GM23338 (cell line): Measurements from ENCODE around the gene CLEC17A. TPM values are rescaled to one million over a fixed set of nuclear protein-coding genes. Genes with fewer than 3 reads are reported as not detected.

ENCODE experiments used
- ATAC-seq: fragments of 200-7000 bp; cut with Tn5 transposase; 3 replicates; pipeline ENCODE4 v1.9.1; 2020
- DNase-seq: peaks from one replicate; pipeline ENCODE4 v3.0.0-alpha.2; 2015; ENCODE audit warnings: low spot score
- H2AFZ ChIP-seq: fragments of 200-600 bp; sonication (generic); 2 replicates; pipeline ENCODE4 v1.8.0; 2016; ENCODE audit warnings: antibody characterized with exemption, mild to moderate bottlenecking, moderate library complexity
- H3F3A ChIP-seq: fragments of 200-600 bp; sonication (generic); replicated peaks from 2 replicates; pipeline ENCODE4 v1.8.0; 2017; ENCODE audit warnings: antibody characterized with exemption, mixed run types, low read depth
- H3K27ac ChIP-seq: fragments of 200-600 bp; sonication (generic); 2 replicates; pipeline ENCODE4 v1.6.1; 2016; ENCODE audit warnings: low read depth
- H3K27me3 ChIP-seq: fragments of 200-600 bp; sonication (generic); 2 replicates; pipeline ENCODE4 v1.8.0; 2016; ENCODE audit warnings: mild to moderate bottlenecking, mixed run types, moderate library complexity; ENCODE audit not compliant: insufficient read depth
- H3K36me3 ChIP-seq: fragments of 200-600 bp; sonication (generic); 2 replicates; pipeline ENCODE4 v1.8.0; 2016; ENCODE audit warnings: mild to moderate bottlenecking; ENCODE audit not compliant: insufficient read depth
- H3K4me1 ChIP-seq: fragments of 200-600 bp; sonication (generic); 2 replicates; pipeline ENCODE4 v1.8.0; 2016; ENCODE audit warnings: mild to moderate bottlenecking, moderate library complexity; ENCODE audit not compliant: insufficient read depth
- H3K4me2 ChIP-seq: fragments of 200-600 bp; sonication (generic); 2 replicates; pipeline ENCODE4 v1.7.1; 2017; ENCODE audit warnings: mixed run types
- H3K4me3 ChIP-seq: fragments of 200-600 bp; sonication (generic); 2 replicates; pipeline ENCODE4 v1.6.1; 2016; ENCODE audit warnings: mixed run types
- H3K79me2 ChIP-seq: fragments of 200-600 bp; sonication (generic); replicated peaks from 2 replicates; pipeline ENCODE4 v1.8.0; 2017; ENCODE audit warnings: mild to moderate bottlenecking; ENCODE audit not compliant: insufficient read depth
- H3K9me2 ChIP-seq: fragments of 200-600 bp; sonication (generic); 2 replicates; pipeline ENCODE4 v1.8.0; 2017; ENCODE audit not compliant: insufficient read depth
- H4K20me1 ChIP-seq: fragments of 200-600 bp; sonication (generic); replicated peaks from 2 replicates; pipeline ENCODE4 v1.8.0; 2017; ENCODE audit warnings: mild to moderate bottlenecking; ENCODE audit not compliant: insufficient read depth
- H3K27ac Mint-ChIP-seq: 2 replicates; pipeline ENCODE4 v1.8.0; 2020; ENCODE audit warnings: inconsistent platforms, mild to moderate bottlenecking, moderate library complexity, mixed read lengths
- H3K27me3 Mint-ChIP-seq: 3 replicates; pipeline ENCODE4 v1.8.0; 2022; ENCODE audit warnings: low read depth, mild to moderate bottlenecking, moderate library complexity, mixed read lengths, inconsistent platforms; ENCODE audit not compliant: insufficient read depth, poor library complexity
- H3K36me3 Mint-ChIP-seq: 3 replicates; pipeline ENCODE4 v1.8.0; 2021; ENCODE audit warnings: low read depth, mild to moderate bottlenecking, inconsistent platforms, moderate library complexity, mixed read lengths
- H3K4me1 Mint-ChIP-seq: 3 replicates; pipeline ENCODE4 v1.8.0; 2020; ENCODE audit warnings: mild to moderate bottlenecking, inconsistent platforms, mixed read lengths
- H3K4me3 Mint-ChIP-seq: 3 replicates; pipeline ENCODE4 v1.8.0; 2021; ENCODE audit warnings: moderate library complexity, mild to moderate bottlenecking, inconsistent platforms, mixed read lengths
- H3K9me3 Mint-ChIP-seq: 3 replicates; pipeline ENCODE4 v1.8.0; 2020; ENCODE audit warnings: moderate library complexity, mild to moderate bottlenecking, inconsistent platforms, mixed read lengths
- CREB1 ChIP-seq: fragments of 250-450 bp; sonication (Bioruptor Pico); IDR thresholded peaks from 2 replicates; pipeline ENCODE4 v1.5.0; 2020; ENCODE audit warnings: low read depth, mild to moderate bottlenecking, moderate library complexity
- EZH2 ChIP-seq: fragments of 200-600 bp; sonication (generic); IDR thresholded peaks from one replicate; pipeline ENCODE4 v1.8.0; 2017; ENCODE audit warnings: antibody characterized with exemption, mild to moderate bottlenecking, low read depth; ENCODE audit not compliant: unreplicated experiment
- EZH2phosphoT487 ChIP-seq: fragments of 200-600 bp; sonication (generic); IDR thresholded peaks from one replicate; pipeline ENCODE4 v1.8.1; 2018; ENCODE audit warnings: antibody characterized with exemption; ENCODE audit not compliant: unreplicated experiment
- JUNB ChIP-seq: IDR thresholded peaks from one replicate; pipeline ENCODE4 v1.6.1; 2016; ENCODE audit warnings: antibody characterized with exemption; ENCODE audit not compliant: unreplicated experiment
- NANOG ChIP-seq: IDR thresholded peaks from 2 replicates; pipeline ENCODE4 v1.6.1; 2016; ENCODE audit warnings: antibody characterized with exemption, borderline replicate concordance
- POLR2AphosphoS5 ChIP-seq: IDR thresholded peaks from 2 replicates; pipeline ENCODE4 v1.6.1; 2016; ENCODE audit warnings: antibody characterized with exemption, low read depth
- STAT1 ChIP-seq: IDR thresholded peaks from one replicate; pipeline ENCODE4 v1.6.1; 2016; ENCODE audit warnings: antibody characterized with exemption; ENCODE audit not compliant: unreplicated experiment
- ZNF114 ChIP-seq: fragments of 250-450 bp; sonication (Bioruptor Pico); IDR thresholded peaks from 2 replicates; pipeline ENCODE4 v1.5.0; 2020; ENCODE audit warnings: mild to moderate bottlenecking, moderate library complexity
- polyA plus RNA-seq: library from polyadenylated mRNA; unstranded; fragments of >200 nt; fragmentation: Nextera tagmentation; extraction: Ambion mirVana; gene quantifications from 2 replicates; pipeline ENCODE4 v1.2.1, GENCODE V29; 2016
- total RNA-seq: library from RNA; depleted of rRNA; stranded (reverse); fragments of >200 nt; shearing (Covaris generic); gene quantifications from 2 replicates; pipeline ENCODE4 v1.2.3, GENCODE V29; 2014
- TF ChIP-seq, protein P1 (sequence below): fragments of 250-450 bp; sonication (Bioruptor Pico); IDR thresholded peaks from 2 replicates; pipeline ENCODE4 v1.5.0; 2020; ENCODE audit warnings: mild to moderate bottlenecking, moderate library complexity
- TF ChIP-seq, protein P2 (sequence below): IDR thresholded peaks from one replicate; pipeline ENCODE4 v1.6.1; 2018; ENCODE audit warnings: antibody characterized with exemption; ENCODE audit not compliant: unreplicated experiment
- TF ChIP-seq, protein P3 (sequence below), 2 experiments: fragments of 200-600 bp in 1 of 2; sonication (generic) in 1 of 2; conservative IDR thresholded peaks; 2 replicates each; pipeline versions ENCODE4 v1.5.1 to v1.6.1; 2016 to 2017; ENCODE audit warnings: antibody characterized with exemption in 2 of 2, low read depth in 2 of 2, mild to moderate bottlenecking in 2 of 2, moderate library complexity in 1 of 2
- TF ChIP-seq, protein P4 (sequence below): IDR thresholded peaks from 2 replicates; pipeline ENCODE4 v1.6.1; 2016; ENCODE audit warnings: antibody characterized with exemption

Gene CLEC17A
- total and polyA plus RNA-seq, 2 experiments from 2014 or later, result 0.17 TPM; not detected in 1

DNA sequence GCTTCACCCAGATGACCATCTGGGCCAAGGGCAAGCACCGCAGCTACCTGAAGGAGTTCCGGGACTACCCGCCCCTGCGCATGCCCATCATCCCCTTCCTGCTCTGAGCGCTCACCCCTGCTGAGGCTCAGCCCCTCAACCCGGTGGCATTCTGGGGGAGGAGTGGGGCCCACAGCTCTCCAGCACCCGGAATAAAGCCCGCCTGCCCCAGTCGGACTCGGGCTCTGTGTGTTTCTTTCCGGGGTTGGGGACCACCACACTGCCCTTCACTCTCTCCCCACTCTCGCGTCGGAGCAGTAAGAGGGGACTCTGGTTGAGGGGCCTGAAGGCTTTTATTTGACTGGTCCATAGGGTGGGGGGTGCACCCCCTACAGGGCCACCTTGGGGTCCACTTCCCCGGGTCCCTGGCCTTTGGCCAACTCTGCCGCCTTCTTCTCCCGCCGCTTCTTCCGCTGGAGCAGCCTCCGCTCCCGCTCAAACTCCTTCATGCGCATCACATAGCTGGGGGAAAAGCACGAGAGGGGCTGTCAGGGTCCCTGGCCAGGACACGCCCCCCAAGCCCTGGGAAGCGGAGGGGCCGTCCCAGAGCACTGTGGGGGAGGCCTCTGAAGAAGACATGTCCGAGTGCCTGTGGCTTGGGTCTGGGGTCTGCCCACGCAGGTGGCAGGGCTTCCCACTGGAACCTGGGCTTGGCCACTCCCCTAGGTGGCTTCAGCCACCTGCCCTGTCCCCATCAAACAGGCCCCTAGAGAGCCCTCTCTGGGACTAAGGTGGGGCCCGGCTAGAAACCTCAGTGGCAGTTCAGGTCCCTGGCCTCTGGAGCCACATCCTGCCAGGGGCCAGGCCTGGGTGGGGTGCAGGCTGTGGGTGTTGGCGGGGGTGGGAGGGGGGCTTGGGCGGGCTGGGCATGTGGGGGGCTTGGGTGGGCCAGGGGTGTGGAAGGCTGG lies 16.8 kb upstream of the CLEC17A start:
- H3K4me1 Mint-ChIP-seq, result peaks cover 33% of the 10 kb centered on the region
- H3K27ac Mint-ChIP-seq, result no peak overlapping the region
- no peak overlapping the region for H3K4me3 Mint-ChIP-seq
- Histone ChIP-seq H4K20me1 (peaks cover 3% of the 10 kb centered on the region), H3F3A (peaks cover 10% of the 10 kb centered on the region; the same call in 1 of the 2 replicates), H3K4me2 (no peak overlapping the region), H3K4me1 (peaks cover 32% of the 10 kb centered on the region), H3K9me2 (no peaks in the 10 kb centered on the region), H3K4me3 (no peak overlapping the region), H3K27ac (no peak overlapping the region), H2AFZ (no peak overlapping the region), H3K79me2 (peaks cover 25% of the 10 kb centered on the region), H3K27me3 (no peaks in the 10 kb centered on the region), H3K36me3 (no peaks in the 10 kb centered on the region; the same call in 1 of the 2 replicates)
- peaks cover 12% of the 10 kb centered on the region for H3K36me3 Mint-ChIP-seq
- ATAC-seq, result no peak
- DNase-seq, result no peak
- H3K9me3 Mint-ChIP-seq, result no peaks in the 10 kb centered on the region; the same call in 1 of the 3 replicates
- peaks cover 8% of the 10 kb centered on the region for H3K27me3 Mint-ChIP-seq
- TF ChIP-seq CREB1 (no peak), STAT1 (no peak), JUNB (no peak), EZH2phosphoT487 (no peak), EZH2 (no peak), POLR2AphosphoS5 (no peak), NANOG (no peak), ZNF114 (no peak)
- TF ChIP-seq, protein P1, sequence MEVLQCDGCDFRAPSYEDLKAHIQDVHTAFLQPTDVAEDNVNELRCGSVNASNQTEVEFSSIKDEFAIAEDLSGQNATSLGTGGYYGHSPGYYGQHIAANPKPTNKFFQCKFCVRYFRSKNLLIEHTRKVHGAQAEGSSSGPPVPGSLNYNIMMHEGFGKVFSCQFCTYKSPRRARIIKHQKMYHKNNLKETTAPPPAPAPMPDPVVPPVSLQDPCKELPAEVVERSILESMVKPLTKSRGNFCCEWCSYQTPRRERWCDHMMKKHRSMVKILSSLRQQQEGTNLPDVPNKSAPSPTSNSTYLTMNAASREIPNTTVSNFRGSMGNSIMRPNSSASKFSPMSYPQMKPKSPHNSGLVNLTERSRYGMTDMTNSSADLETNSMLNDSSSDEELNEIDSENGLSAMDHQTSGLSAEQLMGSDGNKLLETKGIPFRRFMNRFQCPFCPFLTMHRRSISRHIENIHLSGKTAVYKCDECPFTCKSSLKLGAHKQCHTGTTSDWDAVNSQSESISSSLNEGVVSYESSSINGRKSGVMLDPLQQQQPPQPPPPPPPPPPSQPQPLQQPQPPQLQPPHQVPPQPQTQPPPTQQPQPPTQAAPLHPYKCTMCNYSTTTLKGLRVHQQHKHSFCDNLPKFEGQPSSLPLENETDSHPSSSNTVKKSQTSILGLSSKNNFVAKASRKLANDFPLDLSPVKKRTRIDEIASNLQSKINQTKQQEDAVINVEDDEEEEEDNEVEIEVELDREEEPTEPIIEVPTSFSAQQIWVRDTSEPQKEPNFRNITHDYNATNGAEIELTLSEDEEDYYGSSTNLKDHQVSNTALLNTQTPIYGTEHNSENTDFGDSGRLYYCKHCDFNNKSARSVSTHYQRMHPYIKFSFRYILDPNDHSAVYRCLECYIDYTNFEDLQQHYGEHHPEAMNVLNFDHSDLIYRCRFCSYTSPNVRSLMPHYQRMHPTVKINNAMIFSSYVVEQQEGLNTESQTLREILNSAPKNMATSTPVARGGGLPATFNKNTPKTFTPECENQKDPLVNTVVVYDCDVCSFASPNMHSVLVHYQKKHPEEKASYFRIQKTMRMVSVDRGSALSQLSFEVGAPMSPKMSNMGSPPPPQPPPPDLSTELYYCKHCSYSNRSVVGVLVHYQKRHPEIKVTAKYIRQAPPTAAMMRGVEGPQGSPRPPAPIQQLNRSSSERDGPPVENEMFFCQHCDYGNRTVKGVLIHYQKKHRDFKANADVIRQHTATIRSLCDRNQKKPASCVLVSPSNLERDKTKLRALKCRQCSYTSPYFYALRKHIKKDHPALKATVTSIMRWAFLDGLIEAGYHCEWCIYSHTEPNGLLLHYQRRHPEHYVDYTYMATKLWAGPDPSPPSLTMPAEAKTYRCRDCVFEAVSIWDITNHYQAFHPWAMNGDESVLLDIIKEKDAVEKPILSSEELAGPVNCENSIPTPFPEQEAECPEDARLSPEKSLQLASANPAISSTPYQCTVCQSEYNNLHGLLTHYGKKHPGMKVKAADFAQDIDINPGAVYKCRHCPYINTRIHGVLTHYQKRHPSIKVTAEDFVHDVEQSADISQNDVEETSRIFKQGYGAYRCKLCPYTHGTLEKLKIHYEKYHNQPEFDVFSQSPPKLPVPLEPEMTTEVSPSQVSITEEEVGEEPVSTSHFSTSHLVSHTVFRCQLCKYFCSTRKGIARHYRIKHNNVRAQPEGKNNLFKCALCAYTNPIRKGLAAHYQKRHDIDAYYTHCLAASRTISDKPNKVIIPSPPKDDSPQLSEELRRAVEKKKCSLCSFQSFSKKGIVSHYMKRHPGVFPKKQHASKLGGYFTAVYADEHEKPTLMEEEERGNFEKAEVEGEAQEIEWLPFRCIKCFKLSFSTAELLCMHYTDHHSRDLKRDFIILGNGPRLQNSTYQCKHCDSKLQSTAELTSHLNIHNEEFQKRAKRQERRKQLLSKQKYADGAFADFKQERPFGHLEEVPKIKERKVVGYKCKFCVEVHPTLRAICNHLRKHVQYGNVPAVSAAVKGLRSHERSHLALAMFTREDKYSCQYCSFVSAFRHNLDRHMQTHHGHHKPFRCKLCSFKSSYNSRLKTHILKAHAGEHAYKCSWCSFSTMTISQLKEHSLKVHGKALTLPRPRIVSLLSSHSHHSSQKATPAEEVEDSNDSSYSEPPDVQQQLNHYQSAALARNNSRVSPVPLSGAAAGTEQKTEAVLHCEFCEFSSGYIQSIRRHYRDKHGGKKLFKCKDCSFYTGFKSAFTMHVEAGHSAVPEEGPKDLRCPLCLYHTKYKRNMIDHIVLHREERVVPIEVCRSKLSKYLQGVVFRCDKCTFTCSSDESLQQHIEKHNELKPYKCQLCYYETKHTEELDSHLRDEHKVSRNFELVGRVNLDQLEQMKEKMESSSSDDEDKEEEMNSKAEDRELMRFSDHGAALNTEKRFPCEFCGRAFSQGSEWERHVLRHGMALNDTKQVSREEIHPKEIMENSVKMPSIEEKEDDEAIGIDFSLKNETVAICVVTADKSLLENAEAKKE, result no peak
- TF ChIP-seq, protein P2, sequence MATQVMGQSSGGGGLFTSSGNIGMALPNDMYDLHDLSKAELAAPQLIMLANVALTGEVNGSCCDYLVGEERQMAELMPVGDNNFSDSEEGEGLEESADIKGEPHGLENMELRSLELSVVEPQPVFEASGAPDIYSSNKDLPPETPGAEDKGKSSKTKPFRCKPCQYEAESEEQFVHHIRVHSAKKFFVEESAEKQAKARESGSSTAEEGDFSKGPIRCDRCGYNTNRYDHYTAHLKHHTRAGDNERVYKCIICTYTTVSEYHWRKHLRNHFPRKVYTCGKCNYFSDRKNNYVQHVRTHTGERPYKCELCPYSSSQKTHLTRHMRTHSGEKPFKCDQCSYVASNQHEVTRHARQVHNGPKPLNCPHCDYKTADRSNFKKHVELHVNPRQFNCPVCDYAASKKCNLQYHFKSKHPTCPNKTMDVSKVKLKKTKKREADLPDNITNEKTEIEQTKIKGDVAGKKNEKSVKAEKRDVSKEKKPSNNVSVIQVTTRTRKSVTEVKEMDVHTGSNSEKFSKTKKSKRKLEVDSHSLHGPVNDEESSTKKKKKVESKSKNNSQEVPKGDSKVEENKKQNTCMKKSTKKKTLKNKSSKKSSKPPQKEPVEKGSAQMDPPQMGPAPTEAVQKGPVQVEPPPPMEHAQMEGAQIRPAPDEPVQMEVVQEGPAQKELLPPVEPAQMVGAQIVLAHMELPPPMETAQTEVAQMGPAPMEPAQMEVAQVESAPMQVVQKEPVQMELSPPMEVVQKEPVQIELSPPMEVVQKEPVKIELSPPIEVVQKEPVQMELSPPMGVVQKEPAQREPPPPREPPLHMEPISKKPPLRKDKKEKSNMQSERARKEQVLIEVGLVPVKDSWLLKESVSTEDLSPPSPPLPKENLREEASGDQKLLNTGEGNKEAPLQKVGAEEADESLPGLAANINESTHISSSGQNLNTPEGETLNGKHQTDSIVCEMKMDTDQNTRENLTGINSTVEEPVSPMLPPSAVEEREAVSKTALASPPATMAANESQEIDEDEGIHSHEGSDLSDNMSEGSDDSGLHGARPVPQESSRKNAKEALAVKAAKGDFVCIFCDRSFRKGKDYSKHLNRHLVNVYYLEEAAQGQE, result no peak
- TF ChIP-seq, protein P3, sequence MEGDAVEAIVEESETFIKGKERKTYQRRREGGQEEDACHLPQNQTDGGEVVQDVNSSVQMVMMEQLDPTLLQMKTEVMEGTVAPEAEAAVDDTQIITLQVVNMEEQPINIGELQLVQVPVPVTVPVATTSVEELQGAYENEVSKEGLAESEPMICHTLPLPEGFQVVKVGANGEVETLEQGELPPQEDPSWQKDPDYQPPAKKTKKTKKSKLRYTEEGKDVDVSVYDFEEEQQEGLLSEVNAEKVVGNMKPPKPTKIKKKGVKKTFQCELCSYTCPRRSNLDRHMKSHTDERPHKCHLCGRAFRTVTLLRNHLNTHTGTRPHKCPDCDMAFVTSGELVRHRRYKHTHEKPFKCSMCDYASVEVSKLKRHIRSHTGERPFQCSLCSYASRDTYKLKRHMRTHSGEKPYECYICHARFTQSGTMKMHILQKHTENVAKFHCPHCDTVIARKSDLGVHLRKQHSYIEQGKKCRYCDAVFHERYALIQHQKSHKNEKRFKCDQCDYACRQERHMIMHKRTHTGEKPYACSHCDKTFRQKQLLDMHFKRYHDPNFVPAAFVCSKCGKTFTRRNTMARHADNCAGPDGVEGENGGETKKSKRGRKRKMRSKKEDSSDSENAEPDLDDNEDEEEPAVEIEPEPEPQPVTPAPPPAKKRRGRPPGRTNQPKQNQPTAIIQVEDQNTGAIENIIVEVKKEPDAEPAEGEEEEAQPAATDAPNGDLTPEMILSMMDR (conservative IDR thresholded peaks at IDR 0.05; ENCODE audit: low read depth in 2 of 2), result no peak
- TF ChIP-seq, protein P4, sequence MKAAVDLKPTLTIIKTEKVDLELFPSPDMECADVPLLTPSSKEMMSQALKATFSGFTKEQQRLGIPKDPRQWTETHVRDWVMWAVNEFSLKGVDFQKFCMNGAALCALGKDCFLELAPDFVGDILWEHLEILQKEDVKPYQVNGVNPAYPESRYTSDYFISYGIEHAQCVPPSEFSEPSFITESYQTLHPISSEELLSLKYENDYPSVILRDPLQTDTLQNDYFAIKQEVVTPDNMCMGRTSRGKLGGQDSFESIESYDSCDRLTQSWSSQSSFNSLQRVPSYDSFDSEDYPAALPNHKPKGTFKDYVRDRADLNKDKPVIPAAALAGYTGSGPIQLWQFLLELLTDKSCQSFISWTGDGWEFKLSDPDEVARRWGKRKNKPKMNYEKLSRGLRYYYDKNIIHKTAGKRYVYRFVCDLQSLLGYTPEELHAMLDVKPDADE, result no peak
